Dedifferentiated amniotic fluid mesenchymal stem cell (primary cell): ENCODE results near the gene SRPK2.
"Not testable (repeated sequence)": the region's sequence is repeated elsewhere in the genome, so short reads cannot be mapped to it uniquely, and the experiment has no call there.

ENCODE experiments used
- DNase-seq: peaks from one replicate; pipeline ENCODE4 v3.0.0-alpha.2; 2016; ENCODE audit errors: extremely low spot score

Gene SRPK2

DNA sequence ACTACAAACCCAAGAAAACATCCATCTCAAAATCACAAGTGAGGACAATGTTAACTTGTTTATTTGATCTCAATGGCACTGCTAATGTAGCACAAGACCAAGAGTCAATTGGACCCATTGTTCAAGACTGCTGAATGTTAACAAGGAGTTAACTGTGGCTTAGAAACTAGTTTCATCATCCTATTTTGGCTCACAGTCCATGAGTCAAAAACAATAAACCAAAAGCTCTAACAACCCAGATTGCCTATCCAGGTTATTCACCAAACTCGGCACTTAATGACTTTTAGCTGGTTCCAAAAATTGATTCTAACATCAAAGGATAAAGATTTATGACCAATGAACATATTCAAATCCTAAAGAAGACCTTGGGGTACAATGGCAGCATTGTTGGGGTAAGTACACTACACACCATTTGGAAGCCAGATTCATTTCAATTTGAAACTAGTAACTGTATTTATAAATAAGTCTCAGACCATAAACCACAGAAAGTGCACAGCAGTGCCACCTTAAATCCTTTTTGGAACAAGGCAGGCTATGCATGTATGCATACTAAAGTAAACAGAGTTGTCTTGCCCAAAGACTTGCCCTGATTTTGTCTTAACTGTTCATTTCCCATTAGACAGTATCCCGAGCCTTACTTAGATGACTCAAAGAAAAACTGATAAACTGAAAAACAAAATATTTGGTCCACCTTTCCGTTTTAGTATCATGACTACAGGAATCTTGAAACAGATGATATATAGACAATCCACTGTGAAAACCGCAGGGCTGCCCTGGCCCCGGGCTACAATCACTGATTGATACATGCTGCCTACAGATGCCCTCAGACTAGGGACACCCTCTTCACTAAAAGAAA is 84.5 kb downstream of the SRPK2 start:
- peak; percentile 18 for DNase-seq

- not testable (repeated sequence) for DNase-seq
These were observed 88.1 kb downstream of the SRPK2 start for GRCh38 chr7:105300587-105300986.

GRCh38 chr7:105298439-105298894 is 90.3 kb downstream of the SRPK2 start:
- no peak for DNase-seq

DNA sequence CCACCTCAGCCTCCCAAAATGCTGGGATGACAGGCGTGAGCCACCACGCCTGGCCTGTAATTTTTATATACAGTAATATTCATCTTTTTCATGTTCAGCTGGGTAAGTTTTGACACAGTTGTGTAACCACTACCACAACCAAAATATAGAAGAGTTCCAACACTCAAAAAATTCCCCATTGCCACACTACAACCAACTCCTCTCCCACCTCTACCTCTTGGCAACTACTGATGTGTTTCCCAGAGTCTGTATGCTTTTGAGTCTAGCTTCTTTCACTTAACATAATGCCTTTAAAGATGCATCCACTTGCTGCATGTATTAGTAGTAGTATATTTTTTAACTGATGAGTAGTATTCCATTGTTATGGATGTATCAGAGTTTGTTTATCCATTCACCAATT is 90.7 kb downstream of the SRPK2 start:
- no peak for DNase-seq

GRCh38 chr7:105297309-105297708 is 91.4 kb downstream of the SRPK2 start:
- no peak for DNase-seq

GRCh38 chr7:105296491-105296890 is 92.2 kb downstream of the SRPK2 start:
- DNase-seq, result no peak

DNA sequence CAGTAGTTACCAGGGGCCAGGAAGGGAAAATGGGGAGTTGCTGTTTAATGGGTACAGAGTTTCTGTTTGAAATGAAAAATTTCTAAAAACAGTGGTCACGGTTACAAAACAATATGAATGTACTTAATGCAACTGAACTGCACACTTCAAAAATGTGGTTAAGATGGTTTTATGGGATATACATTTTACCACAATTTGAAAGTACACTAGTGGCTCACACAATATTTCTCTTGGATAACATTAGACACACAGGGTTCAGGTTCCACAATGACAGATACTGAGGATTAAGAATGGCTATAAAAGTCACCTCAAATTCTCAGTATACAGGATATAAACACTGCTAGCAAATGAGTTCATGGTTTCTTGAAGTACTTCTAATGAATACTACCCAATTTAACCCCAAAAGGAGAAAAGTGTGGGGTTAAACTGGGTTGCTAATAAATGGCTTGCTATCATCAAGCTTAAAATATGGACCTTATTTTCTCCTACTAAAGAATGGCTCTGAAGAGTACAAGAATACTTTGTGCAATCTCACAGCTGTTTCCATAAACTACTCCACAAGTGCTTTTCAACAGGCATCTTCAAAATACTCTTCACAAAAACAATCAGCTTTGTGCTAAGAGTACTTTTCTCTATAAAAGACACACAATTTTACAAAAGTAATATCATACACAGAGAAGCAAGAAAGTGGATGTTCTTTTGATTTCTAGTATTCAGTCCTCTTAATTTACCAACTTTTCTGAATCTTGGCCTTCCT is 92.9 kb downstream of the SRPK2 start:
- DNase-seq, result no peak

DNA sequence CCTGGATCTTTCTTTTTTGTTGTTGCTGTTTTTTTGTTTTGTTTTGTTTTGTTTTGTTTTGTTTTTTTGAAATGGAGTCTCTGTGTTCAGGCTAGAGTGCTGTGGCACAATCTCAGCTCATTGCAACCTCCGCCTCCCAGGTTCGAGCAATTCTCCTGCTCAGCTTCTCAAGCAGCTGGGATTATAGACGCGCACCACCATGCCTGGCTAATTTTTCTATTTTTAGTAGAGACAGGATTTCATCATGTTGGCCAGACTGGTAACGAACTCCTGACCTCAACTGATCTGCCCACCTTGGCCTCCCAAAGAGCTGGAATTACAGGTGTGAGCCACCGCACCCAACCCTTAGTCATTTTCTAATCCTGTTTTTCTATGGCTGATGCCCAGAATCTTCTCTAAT is 94.2 kb downstream of the SRPK2 start:
- DNase-seq, result not testable (repeated sequence)

GRCh38 chr7:105289704-105290103 is 99.0 kb downstream of the SRPK2 start:
- DNase-seq, result no peak

- no peak for DNase-seq
These were observed 102.3 kb downstream of the SRPK2 start for GRCh38 chr7:105286441-105286840.

GRCh38 chr7:105285118-105285874 is 103.4 kb downstream of the SRPK2 start:
- no peak for DNase-seq

GRCh38 chr7:105284014-105284413 is 104.7 kb downstream of the SRPK2 start:
- DNase-seq, result no peak

DNA sequence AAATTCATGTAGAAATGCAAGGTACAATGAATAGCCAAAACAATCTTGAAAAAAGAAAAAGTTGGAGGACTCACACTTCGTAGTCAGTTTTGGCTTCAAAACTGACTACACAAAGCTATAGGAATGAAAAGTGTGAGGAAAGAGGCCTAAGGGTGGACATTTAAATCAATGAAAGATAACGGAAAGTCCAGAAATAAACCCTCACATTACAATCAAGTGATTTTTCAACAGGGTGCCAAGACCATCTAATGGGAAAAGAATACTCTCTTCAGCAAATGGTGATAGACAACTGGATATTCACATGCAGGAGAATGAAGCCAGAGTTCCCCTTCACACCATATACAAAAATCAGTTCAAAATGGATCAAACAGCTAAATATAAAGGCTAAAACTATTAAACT is 106.8 kb downstream of the SRPK2 start:
- DNase-seq, result no peak

DNA sequence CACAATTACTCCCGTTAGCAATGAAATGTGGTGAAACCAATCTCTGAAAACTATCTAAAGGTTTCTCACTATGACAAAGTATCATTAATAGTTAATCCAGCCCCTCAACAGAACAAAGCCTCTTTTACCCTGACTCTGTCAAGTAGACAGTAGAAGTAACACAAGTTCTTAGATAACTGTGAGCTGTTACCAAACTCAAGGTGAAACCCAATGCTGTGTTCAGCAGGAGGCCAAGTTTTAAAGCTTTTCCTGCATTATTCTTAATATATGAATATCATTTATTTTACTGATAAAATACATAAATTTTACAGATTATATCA is 109.1 kb downstream of the SRPK2 start:
- DNase-seq, result no peak

GRCh38 chr7:105278973-105279687 is 109.6 kb downstream of the SRPK2 start:
- no peak for DNase-seq

DNA sequence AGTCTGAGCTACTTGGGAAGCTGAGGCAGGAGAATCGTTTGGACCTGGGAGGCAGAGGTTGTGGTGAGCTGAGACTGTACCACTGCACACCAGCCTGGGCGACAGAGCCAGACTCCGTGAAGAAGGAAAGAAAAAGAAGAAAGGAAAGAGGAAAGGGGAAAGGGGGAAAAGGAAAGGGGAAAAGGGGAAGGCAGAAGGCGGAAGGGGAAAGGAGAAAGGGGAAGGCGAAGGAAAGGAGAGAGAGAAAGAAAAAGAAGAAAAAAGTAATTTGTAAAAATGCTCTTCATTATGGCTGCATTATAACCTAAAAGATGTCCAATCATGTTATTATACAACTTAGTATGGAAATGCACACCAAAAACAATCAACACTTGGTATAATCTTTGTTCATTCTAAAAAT is 110.2 kb downstream of the SRPK2 start:
- DNase-seq, result no peak

- DNase-seq, result no peak
These were observed 111.4 kb downstream of the SRPK2 start for GRCh38 chr7:105277341-105277740.

GRCh38 chr7:105270117-105270516 is 118.6 kb downstream of the SRPK2 start:
- no peak for DNase-seq

DNA sequence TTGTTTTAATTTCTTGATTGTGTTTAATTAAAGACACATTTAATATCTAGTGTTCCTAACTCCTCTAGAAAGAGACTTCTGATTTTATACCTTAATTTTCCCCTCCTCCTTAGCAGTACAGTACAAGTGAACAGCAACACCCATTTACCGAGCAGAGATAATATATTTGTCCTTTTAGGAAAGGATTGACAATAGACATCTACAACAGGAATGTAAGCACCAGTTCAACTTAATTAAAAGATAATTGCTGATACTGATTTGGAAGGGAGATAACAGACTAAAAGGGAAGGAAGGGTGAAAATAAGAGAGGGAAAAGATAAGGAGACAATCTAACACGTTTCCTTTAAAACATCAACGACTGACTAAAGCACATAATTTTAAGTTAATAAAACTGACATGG is 119.3 kb downstream of the SRPK2 start:
- DNase-seq, result no peak

- DNase-seq, result peak; percentile 43
These were observed 120.0 kb downstream of the SRPK2 start for GRCh38 chr7:105268511-105269392.

DNA sequence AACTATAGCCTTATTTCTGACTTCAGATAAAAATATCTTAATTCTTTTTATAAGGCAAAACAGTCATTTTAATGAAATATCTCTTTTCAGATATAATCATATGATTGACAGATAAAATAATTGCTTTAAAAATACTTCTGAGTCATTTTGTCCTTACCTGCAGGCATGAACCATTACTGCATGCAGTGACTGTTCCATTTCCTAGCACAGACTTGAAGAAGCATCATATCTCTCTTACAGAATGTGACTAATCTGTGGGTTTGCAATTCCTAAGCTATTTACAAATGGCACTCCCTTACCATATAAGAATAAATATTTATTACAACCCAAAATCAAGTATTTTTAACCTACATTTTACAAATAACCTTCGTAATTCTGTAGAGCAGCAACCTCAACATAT is 120.7 kb downstream of the SRPK2 start:
- peak; percentile 60 for DNase-seq
